Measurements from ENCODE around the gene DEDD. TPM values are rescaled to one million over a fixed set of nuclear protein-coding genes. Genes with fewer than 3 reads are reported as not detected.

Gene DEDD
- total and polyA plus RNA-seq, 2 of the 13 experiments (the other 11 are each of a cell fraction or from before 2014, with no cell fraction given): 12.6 to 27.8 TPM

DNA sequence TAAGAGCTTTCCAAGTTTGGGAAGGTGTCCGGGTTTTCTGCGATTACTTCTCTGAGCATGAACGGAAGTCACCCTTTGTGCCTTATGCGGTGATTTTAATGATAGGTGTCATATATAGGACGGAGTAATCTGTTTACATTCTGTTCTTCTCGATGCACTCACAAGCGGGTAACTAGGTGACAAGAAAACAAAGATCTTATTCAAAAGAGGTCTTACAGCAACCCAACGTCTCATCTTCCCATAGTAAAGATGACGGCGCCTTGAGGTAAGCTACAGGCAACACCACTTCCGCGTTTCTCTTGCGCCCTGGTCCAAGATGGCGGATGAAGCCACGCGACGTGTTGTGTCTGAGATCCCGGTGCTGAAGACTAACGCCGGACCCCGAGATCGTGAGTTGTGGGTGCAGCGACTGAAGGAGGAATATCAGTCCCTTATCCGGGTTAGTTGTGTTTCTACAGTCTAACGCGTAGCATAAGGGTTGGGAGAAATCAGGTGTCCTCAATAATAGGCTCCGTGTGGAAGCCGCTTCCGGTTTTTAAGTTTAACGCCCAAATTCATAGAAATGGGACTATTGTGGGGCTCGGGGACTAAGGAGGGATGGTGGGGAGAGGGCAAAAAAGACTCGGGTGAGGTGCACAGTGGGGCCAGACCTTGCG lies 21.3 kb upstream of the DEDD start, which contains the start of gene UFC1 (continued):
- no peak for TF ChIP-seq ZNF572 (CRISPR knock-in tag; IDR thresholded peaks at IDR 0.05)
- TF ChIP-seq NR2F1 (CRISPR knock-in tag; IDR thresholded peaks at IDR 0.05): no peak
- TF ChIP-seq, protein P1, sequence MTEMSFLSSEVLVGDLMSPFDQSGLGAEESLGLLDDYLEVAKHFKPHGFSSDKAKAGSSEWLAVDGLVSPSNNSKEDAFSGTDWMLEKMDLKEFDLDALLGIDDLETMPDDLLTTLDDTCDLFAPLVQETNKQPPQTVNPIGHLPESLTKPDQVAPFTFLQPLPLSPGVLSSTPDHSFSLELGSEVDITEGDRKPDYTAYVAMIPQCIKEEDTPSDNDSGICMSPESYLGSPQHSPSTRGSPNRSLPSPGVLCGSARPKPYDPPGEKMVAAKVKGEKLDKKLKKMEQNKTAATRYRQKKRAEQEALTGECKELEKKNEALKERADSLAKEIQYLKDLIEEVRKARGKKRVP (CRISPR knock-in tag; IDR thresholded peaks at IDR 0.05): peak in 1 of 2 experiments; percentile 69; a peak in 2 of 4 replicates
- TF ChIP-seq RNF2 (conservative IDR thresholded peaks at IDR 0.05; ENCODE audit: low read depth): no peak
- TF ChIP-seq HDAC1 (CRISPR knock-in tag; IDR thresholded peaks at IDR 0.05): peak; percentile 53
- TF ChIP-seq, protein P2, sequence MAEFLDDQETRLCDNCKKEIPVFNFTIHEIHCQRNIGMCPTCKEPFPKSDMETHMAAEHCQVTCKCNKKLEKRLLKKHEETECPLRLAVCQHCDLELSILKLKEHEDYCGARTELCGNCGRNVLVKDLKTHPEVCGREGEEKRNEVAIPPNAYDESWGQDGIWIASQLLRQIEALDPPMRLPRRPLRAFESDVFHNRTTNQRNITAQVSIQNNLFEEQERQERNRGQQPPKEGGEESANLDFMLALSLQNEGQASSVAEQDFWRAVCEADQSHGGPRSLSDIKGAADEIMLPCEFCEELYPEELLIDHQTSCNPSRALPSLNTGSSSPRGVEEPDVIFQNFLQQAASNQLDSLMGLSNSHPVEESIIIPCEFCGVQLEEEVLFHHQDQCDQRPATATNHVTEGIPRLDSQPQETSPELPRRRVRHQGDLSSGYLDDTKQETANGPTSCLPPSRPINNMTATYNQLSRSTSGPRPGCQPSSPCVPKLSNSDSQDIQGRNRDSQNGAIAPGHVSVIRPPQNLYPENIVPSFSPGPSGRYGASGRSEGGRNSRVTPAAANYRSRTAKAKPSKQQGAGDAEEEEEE (CRISPR knock-in tag; IDR thresholded peaks at IDR 0.05; ENCODE audit: borderline replicate concordance): no peak
- TF ChIP-seq, protein P3, sequence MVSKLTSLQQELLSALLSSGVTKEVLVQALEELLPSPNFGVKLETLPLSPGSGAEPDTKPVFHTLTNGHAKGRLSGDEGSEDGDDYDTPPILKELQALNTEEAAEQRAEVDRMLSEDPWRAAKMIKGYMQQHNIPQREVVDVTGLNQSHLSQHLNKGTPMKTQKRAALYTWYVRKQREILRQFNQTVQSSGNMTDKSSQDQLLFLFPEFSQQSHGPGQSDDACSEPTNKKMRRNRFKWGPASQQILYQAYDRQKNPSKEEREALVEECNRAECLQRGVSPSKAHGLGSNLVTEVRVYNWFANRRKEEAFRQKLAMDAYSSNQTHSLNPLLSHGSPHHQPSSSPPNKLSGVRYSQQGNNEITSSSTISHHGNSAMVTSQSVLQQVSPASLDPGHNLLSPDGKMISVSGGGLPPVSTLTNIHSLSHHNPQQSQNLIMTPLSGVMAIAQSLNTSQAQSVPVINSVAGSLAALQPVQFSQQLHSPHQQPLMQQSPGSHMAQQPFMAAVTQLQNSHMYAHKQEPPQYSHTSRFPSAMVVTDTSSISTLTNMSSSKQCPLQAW (CRISPR knock-in tag; IDR thresholded peaks at IDR 0.05): no peak
- TF ChIP-seq, protein P4, sequence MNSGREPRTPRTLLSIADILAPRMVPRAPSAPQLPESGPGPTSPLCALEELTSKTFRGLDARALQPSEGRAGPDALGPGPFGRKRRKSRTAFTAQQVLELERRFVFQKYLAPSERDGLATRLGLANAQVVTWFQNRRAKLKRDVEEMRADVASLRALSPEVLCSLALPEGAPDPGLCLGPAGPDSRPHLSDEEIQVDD (CRISPR knock-in tag; IDR thresholded peaks at IDR 0.05; ENCODE audit: borderline replicate concordance): no peak
- TF ChIP-seq, protein P5, sequence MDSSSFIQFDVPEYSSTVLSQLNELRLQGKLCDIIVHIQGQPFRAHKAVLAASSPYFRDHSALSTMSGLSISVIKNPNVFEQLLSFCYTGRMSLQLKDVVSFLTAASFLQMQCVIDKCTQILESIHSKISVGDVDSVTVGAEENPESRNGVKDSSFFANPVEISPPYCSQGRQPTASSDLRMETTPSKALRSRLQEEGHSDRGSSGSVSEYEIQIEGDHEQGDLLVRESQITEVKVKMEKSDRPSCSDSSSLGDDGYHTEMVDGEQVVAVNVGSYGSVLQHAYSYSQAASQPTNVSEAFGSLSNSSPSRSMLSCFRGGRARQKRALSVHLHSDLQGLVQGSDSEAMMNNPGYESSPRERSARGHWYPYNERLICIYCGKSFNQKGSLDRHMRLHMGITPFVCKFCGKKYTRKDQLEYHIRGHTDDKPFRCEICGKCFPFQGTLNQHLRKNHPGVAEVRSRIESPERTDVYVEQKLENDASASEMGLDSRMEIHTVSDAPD (CRISPR knock-in tag; IDR thresholded peaks at IDR 0.05): 0 out of 2 replicates have a peak, but pooled peaks have one; percentile 41
- no peak for TF ChIP-seq HNRNPLL (IDR thresholded peaks at IDR 0.05; ENCODE audit: low read depth, low read length, poor library complexity, severe bottlenecking)
- TF ChIP-seq, protein P6, sequence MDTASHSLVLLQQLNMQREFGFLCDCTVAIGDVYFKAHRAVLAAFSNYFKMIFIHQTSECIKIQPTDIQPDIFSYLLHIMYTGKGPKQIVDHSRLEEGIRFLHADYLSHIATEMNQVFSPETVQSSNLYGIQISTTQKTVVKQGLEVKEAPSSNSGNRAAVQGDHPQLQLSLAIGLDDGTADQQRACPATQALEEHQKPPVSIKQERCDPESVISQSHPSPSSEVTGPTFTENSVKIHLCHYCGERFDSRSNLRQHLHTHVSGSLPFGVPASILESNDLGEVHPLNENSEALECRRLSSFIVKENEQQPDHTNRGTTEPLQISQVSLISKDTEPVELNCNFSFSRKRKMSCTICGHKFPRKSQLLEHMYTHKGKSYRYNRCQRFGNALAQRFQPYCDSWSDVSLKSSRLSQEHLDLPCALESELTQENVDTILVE (CRISPR knock-in tag; IDR thresholded peaks at IDR 0.05): no peak
- no peak for TF ChIP-seq ZNF879 (CRISPR knock-in tag; IDR thresholded peaks at IDR 0.05)
- TF ChIP-seq, protein P7, sequence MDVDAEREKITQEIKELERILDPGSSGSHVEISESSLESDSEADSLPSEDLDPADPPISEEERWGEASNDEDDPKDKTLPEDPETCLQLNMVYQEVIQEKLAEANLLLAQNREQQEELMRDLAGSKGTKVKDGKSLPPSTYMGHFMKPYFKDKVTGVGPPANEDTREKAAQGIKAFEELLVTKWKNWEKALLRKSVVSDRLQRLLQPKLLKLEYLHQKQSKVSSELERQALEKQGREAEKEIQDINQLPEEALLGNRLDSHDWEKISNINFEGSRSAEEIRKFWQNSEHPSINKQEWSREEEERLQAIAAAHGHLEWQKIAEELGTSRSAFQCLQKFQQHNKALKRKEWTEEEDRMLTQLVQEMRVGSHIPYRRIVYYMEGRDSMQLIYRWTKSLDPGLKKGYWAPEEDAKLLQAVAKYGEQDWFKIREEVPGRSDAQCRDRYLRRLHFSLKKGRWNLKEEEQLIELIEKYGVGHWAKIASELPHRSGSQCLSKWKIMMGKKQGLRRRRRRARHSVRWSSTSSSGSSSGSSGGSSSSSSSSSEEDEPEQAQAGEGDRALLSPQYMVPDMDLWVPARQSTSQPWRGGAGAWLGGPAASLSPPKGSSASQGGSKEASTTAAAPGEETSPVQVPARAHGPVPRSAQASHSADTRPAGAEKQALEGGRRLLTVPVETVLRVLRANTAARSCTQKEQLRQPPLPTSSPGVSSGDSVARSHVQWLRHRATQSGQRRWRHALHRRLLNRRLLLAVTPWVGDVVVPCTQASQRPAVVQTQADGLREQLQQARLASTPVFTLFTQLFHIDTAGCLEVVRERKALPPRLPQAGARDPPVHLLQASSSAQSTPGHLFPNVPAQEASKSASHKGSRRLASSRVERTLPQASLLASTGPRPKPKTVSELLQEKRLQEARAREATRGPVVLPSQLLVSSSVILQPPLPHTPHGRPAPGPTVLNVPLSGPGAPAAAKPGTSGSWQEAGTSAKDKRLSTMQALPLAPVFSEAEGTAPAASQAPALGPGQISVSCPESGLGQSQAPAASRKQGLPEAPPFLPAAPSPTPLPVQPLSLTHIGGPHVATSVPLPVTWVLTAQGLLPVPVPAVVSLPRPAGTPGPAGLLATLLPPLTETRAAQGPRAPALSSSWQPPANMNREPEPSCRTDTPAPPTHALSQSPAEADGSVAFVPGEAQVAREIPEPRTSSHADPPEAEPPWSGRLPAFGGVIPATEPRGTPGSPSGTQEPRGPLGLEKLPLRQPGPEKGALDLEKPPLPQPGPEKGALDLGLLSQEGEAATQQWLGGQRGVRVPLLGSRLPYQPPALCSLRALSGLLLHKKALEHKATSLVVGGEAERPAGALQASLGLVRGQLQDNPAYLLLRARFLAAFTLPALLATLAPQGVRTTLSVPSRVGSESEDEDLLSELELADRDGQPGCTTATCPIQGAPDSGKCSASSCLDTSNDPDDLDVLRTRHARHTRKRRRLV (CRISPR knock-in tag; IDR thresholded peaks at IDR 0.05): no peak
- no peak for TF ChIP-seq SIX1 (CRISPR knock-in tag; IDR thresholded peaks at IDR 0.05; ENCODE audit: borderline replicate concordance)
- no peak for TF ChIP-seq ZNF546 (CRISPR knock-in tag; conservative IDR thresholded peaks at IDR 0.05)

Data from HepG2 (cell line).